Measurements from ENCODE around the gene WSB1. TPM values are rescaled to one million over a fixed set of nuclear protein-coding genes. Genes with fewer than 3 reads are reported as not detected.

Gene WSB1
- total and polyA plus RNA-seq, 2 of the 8 experiments (the other 6 are each of a cell fraction or from before 2014, with no cell fraction given): 113 to 140 TPM

DNA sequence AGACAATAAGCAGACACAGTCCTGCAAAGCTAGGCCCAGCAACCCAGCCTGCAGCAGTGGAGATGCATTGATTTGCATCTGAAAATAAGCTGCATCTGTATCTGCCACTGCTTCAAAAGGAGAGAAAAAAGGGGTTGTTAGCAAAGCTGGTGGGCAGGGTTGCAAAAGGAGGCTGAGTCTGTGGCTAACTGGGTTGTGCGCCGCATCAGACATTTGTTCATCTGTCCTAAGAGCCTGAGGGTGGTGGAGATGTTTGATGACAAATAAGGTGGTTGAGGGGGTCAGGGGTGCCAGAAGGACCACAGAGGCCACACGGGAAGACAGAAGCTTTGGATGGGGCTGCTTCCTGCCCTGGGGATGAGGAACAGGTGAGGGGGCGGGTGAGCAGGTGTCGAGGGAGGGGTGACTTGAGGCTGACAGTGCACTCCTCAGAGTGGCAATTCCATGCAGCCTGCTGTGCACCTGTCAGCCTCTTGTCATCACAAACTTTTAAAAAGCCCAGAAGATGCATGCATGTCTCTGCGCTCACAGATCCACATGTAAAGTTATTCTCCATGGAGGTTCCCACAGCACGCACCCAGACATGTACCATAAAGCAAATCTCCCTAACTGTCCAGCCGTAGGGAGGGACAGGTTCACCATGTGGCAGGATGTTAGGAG, 35.4 kb downstream of the WSB1 start (continued):
- TF ChIP-seq, protein P1, sequence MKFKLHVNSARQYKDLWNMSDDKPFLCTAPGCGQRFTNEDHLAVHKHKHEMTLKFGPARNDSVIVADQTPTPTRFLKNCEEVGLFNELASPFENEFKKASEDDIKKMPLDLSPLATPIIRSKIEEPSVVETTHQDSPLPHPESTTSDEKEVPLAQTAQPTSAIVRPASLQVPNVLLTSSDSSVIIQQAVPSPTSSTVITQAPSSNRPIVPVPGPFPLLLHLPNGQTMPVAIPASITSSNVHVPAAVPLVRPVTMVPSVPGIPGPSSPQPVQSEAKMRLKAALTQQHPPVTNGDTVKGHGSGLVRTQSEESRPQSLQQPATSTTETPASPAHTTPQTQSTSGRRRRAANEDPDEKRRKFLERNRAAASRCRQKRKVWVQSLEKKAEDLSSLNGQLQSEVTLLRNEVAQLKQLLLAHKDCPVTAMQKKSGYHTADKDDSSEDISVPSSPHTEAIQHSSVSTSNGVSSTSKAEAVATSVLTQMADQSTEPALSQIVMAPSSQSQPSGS (IDR thresholded peaks at IDR 0.05; ENCODE audit: low read length): no peak
- TF ChIP-seq POU5F1 (IDR thresholded peaks at IDR 0.05; ENCODE audit: low read depth, low read length): no peak
- TF ChIP-seq GTF2F1 (IDR thresholded peaks at IDR 0.05; ENCODE audit: borderline replicate concordance, low read depth, low read length): no peak
- TF ChIP-seq, protein P2, sequence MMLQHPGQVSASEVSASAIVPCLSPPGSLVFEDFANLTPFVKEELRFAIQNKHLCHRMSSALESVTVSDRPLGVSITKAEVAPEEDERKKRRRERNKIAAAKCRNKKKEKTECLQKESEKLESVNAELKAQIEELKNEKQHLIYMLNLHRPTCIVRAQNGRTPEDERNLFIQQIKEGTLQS (IDR thresholded peaks at IDR 0.05; ENCODE audit: insufficient read depth, low read depth, low read length): no peak
- TF ChIP-seq, protein P3, sequence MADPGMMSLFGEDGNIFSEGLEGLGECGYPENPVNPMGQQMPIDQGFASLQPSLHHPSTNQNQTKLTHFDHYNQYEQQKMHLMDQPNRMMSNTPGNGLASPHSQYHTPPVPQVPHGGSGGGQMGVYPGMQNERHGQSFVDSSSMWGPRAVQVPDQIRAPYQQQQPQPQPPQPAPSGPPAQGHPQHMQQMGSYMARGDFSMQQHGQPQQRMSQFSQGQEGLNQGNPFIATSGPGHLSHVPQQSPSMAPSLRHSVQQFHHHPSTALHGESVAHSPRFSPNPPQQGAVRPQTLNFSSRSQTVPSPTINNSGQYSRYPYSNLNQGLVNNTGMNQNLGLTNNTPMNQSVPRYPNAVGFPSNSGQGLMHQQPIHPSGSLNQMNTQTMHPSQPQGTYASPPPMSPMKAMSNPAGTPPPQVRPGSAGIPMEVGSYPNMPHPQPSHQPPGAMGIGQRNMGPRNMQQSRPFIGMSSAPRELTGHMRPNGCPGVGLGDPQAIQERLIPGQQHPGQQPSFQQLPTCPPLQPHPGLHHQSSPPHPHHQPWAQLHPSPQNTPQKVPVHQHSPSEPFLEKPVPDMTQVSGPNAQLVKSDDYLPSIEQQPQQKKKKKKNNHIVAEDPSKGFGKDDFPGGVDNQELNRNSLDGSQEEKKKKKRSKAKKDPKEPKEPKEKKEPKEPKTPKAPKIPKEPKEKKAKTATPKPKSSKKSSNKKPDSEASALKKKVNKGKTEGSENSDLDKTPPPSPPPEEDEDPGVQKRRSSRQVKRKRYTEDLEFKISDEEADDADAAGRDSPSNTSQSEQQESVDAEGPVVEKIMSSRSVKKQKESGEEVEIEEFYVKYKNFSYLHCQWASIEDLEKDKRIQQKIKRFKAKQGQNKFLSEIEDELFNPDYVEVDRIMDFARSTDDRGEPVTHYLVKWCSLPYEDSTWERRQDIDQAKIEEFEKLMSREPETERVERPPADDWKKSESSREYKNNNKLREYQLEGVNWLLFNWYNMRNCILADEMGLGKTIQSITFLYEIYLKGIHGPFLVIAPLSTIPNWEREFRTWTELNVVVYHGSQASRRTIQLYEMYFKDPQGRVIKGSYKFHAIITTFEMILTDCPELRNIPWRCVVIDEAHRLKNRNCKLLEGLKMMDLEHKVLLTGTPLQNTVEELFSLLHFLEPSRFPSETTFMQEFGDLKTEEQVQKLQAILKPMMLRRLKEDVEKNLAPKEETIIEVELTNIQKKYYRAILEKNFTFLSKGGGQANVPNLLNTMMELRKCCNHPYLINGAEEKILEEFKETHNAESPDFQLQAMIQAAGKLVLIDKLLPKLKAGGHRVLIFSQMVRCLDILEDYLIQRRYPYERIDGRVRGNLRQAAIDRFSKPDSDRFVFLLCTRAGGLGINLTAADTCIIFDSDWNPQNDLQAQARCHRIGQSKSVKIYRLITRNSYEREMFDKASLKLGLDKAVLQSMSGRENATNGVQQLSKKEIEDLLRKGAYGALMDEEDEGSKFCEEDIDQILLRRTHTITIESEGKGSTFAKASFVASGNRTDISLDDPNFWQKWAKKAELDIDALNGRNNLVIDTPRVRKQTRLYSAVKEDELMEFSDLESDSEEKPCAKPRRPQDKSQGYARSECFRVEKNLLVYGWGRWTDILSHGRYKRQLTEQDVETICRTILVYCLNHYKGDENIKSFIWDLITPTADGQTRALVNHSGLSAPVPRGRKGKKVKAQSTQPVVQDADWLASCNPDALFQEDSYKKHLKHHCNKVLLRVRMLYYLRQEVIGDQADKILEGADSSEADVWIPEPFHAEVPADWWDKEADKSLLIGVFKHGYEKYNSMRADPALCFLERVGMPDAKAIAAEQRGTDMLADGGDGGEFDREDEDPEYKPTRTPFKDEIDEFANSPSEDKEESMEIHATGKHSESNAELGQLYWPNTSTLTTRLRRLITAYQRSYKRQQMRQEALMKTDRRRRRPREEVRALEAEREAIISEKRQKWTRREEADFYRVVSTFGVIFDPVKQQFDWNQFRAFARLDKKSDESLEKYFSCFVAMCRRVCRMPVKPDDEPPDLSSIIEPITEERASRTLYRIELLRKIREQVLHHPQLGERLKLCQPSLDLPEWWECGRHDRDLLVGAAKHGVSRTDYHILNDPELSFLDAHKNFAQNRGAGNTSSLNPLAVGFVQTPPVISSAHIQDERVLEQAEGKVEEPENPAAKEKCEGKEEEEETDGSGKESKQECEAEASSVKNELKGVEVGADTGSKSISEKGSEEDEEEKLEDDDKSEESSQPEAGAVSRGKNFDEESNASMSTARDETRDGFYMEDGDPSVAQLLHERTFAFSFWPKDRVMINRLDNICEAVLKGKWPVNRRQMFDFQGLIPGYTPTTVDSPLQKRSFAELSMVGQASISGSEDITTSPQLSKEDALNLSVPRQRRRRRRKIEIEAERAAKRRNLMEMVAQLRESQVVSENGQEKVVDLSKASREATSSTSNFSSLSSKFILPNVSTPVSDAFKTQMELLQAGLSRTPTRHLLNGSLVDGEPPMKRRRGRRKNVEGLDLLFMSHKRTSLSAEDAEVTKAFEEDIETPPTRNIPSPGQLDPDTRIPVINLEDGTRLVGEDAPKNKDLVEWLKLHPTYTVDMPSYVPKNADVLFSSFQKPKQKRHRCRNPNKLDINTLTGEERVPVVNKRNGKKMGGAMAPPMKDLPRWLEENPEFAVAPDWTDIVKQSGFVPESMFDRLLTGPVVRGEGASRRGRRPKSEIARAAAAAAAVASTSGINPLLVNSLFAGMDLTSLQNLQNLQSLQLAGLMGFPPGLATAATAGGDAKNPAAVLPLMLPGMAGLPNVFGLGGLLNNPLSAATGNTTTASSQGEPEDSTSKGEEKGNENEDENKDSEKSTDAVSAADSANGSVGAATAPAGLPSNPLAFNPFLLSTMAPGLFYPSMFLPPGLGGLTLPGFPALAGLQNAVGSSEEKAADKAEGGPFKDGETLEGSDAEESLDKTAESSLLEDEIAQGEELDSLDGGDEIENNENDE (IDR thresholded peaks at IDR 0.05; ENCODE audit: insufficient replicate concordance, low read length): no peak
- no peak for TF ChIP-seq SUZ12 (IDR thresholded peaks at IDR 0.05; ENCODE audit: low read length)
- TF ChIP-seq CTBP2 (IDR thresholded peaks at IDR 0.05; ENCODE audit: borderline replicate concordance, insufficient read depth, insufficient read length, low read length): no peak

Measured in H1 (cell line).